ENCODE data around the gene TGFA.

DNA sequence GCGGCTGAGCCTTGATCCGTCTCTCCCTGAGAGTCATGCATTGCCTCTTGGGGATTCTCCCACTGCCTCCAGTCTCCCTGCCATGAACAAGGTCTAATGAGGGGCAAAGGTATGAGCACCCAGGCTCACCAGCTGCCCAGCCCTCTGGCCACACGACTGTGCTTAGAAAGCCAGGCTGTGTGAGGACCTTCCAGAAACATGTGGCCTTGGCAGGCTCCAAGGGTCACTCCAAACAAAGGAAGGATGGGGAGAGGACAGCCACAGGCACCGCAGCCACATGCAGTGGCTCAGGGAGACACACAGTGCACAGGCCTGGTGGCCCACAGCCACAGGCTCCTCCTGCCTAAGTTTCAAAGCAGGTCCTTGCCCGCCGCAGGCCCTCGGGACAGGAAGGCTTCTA lies 35.8 kb downstream of the TGFA start:
- no peak for TF ChIP-seq CTCF (IDR thresholded peaks at IDR 0.05; ENCODE audit: low read length)
- TF ChIP-seq EZH2 (IDR thresholded peaks at IDR 0.05; ENCODE audit: borderline replicate concordance, low read length) = no peak

Data from OCI-LY1 (cell line).